GM10248 (cell line): ENCODE data around the gene COL4A6.

Experiments used
- CTCF ChIA-PET: fragments of 300-600 bp; sonication (Branson Sonifier 250); formaldehyde crosslinking; extraction: SDS; loops from one replicate; lab custom pipeline; 2021; ENCODE audit warnings: antibody characterized with exemption; lab: Yijun Ruan, JAX
- POLR2A ChIA-PET: fragments of 350-650 bp; sonication (Branson Sonifier 250); formaldehyde crosslinking; extraction: SDS; loops from one replicate; lab custom pipeline; 2020; ENCODE audit warnings: antibody characterized with exemption; lab: Yijun Ruan, JAX
- DNase-seq: peaks from one replicate; pipeline ENCODE4 v3.0.0; 2012; ENCODE audit errors: extremely low spot score
- CTCF ChIP-seq: IDR thresholded peaks from 2 replicates; pipeline ENCODE4 v1.5.1; 2012; ENCODE audit warnings: mild to moderate bottlenecking, low read depth; ENCODE audit errors: extremely low read depth, missing control alignments, control extremely low read depth

Gene COL4A6

GRCh38 chrX:108456971-108457477 lies 18.8 kb upstream of the COL4A6 start:
- TF ChIP-seq CTCF, result no peak
- CTCF ChIA-PET, result interaction anchor here (1.0 kb wide), 1 partner anchor 12 kb away, joined by 3 read pairs; no protein-coding TSS in a partner anchor
- POLR2A ChIA-PET, result no interaction called here

GRCh38 chrX:108453841-108454240 lies 15.6 kb upstream of the COL4A6 start:
- no peak for TF ChIP-seq CTCF
- POLR2A ChIA-PET, result no interaction called here
- CTCF ChIA-PET, result no interaction called here
- no peak for DNase-seq

More at GRCh38 chrX:108456971-108457477, 18.8 kb upstream of the COL4A6 start:
- no peak for DNase-seq

- no peak for TF ChIP-seq CTCF
- CTCF ChIA-PET, result interaction anchor here (1.3 kb wide), 1 partner anchor 16 kb away, joined by 3 read pairs; no protein-coding TSS in a partner anchor
- POLR2A ChIA-PET, result no interaction called here
- DNase-seq, result no peak
Measured at GRCh38 chrX:108447303-108447702, 9.1 kb upstream of the COL4A6 start.

GRCh38 chrX:108442901-108443464 lies 4.8 kb upstream of the COL4A6 start:
- ChIA-PET CTCF (no interaction called here), POLR2A (no interaction called here)
- no peak for TF ChIP-seq CTCF
- DNase-seq, result no peak

DNA sequence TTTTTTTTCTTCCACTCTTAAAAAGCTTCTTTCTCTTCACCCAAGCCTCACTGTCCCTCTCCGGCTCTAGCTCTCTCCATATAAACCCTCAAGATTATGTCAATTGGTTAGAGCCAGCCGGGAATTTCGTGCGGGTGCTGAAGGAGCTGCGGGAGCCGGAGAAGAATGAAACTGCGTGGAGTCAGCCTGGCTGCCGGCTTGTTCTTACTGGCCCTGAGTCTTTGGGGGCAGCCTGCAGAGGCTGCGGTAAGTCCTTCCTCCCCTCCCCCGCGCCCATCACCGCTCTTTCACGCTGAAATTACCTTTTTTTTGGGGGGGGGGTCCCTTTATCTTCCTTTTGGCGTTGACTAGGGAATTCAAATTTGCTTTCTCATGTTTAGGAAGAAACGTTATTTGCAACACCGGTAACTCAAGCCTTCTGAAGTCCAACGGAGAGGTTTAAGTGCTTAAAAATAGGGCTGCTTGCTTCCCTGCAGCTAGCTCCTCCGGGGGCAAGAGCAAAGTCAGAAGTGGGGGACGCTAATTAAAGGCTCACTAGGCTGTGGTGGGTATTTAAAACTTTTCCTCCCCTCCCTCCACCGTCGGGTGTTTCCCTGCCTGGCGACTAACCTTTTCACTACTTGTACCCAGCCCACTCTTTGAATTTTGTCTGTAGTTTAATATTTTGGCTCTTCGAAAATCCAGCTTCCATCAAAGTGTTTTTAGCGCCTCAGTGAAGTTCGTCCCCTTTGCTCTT lies 1.9 kb upstream of the COL4A6 start:
- no peak for TF ChIP-seq CTCF
- ChIA-PET POLR2A (no interaction called here), CTCF (no interaction called here)
- no peak for DNase-seq

GRCh38 chrX:108439426-108439942 lies 1.3 kb upstream of the COL4A6 start, which contains the start of gene COL4A5:
Gene COL4A5 (plus strand): TSS chrX:108439838. CDS start chrX:108440126, 288 bp downstream.
- POLR2A ChIA-PET, result no interaction called here
- CTCF ChIA-PET, result no interaction called here
- no peak for TF ChIP-seq CTCF
- DNase-seq, result no peak
